Measurements from ENCODE around the gene TNNI3.

DNA sequence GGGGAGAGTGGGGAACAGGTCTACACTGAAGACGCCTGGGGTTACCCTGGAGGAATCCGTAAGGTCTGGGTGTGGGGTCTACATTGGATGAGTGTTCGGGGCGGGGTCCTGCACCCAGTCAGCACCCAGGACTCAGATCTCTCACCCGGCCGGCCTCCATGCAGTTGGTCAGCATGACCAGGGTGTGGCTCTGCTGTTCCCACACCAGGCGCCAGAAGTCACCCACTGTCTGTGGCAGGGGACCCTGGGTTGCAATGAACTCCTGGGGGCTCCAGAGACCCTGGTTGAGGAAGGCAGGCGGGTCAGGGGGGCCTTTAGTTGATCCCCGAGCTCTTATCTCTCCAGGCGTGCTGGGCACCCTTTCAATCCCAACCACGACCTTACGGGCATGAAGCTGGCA, 28.5 kb upstream of the TNNI3 start:
- TF ChIP-seq POLR2A (IDR thresholded peaks at IDR 0.05): no peak
- TF ChIP-seq, protein P1, sequence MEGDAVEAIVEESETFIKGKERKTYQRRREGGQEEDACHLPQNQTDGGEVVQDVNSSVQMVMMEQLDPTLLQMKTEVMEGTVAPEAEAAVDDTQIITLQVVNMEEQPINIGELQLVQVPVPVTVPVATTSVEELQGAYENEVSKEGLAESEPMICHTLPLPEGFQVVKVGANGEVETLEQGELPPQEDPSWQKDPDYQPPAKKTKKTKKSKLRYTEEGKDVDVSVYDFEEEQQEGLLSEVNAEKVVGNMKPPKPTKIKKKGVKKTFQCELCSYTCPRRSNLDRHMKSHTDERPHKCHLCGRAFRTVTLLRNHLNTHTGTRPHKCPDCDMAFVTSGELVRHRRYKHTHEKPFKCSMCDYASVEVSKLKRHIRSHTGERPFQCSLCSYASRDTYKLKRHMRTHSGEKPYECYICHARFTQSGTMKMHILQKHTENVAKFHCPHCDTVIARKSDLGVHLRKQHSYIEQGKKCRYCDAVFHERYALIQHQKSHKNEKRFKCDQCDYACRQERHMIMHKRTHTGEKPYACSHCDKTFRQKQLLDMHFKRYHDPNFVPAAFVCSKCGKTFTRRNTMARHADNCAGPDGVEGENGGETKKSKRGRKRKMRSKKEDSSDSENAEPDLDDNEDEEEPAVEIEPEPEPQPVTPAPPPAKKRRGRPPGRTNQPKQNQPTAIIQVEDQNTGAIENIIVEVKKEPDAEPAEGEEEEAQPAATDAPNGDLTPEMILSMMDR (IDR thresholded peaks at IDR 0.05): no peak
